WI38 (cell line): ENCODE data around the gene RNU6-7.

Experiments
- H3K4me3 ChIP-seq: 2 replicates; pipeline ENCODE4 v1.5.1; 2011; ENCODE audit warnings: low read depth, mild to moderate bottlenecking, control low read depth, low read length
- CTCF ChIP-seq: IDR thresholded peaks from 2 replicates; pipeline ENCODE4 v1.5.1; 2012; ENCODE audit warnings: low read depth, mild to moderate bottlenecking, control low read depth, low read length

RNU6-7 gene

GRCh38 chr14:32233260-32233659 is 31.4 kb downstream of the RNU6-7 start:
- no peak for TF ChIP-seq CTCF
- H3K4me3 ChIP-seq: no peak overlapping the region

- no peak overlapping the region for H3K4me3 ChIP-seq
- no peak for TF ChIP-seq CTCF
These were observed 42.6 kb downstream of the RNU6-7 start for GRCh38 chr14:32244404-32244803.

- H3K4me3 ChIP-seq: no peak overlapping the region
- no peak for TF ChIP-seq CTCF
These were observed 44.9 kb downstream of the RNU6-7 start for GRCh38 chr14:32246751-32247150.

GRCh38 chr14:32249371-32249770 is 47.5 kb downstream of the RNU6-7 start:
- H3K4me3 ChIP-seq: no peak overlapping the region
- TF ChIP-seq CTCF: no peak

- TF ChIP-seq CTCF: no peak
- H3K4me3 ChIP-seq: no peak overlapping the region
These were observed 47.9 kb downstream of the RNU6-7 start for GRCh38 chr14:32249780-32250179.

- no peak for TF ChIP-seq CTCF
- no peak overlapping the region for H3K4me3 ChIP-seq
These were observed 48.8 kb downstream of the RNU6-7 start for GRCh38 chr14:32250681-32251080.

- no peak for TF ChIP-seq CTCF
- no peak overlapping the region for H3K4me3 ChIP-seq
These were observed 49.7 kb downstream of the RNU6-7 start for GRCh38 chr14:32251530-32251929.
